SK-N-SH (cell line): Measurements from ENCODE around the gene EIPR1.

Source experiments
- CHD2 ChIP-seq: fragments of 150-350 bp; IDR thresholded peaks from 2 replicates; pipeline ENCODE4 v1.6.1; 2018; ENCODE audit warnings: low read length; ENCODE audit not compliant: partially characterized antibody
- NRF1 ChIP-seq: IDR thresholded peaks from 2 replicates; pipeline ENCODE4 v1.6.1; 2012; ENCODE audit warnings: low read depth, mild to moderate bottlenecking, low read length
- RAD21 ChIP-seq: IDR thresholded peaks from 2 replicates; pipeline ENCODE4 v1.6.1; 2012; ENCODE audit warnings: mild to moderate bottlenecking, low read length
- RFX5 ChIP-seq: IDR thresholded peaks from 2 replicates; pipeline ENCODE4 v1.6.1; 2012; ENCODE audit warnings: mild to moderate bottlenecking, improper control_type of control experiment, low read length
- TEAD4 ChIP-seq: IDR thresholded peaks from 2 replicates; pipeline ENCODE4 v1.4.0; 2012; ENCODE audit warnings: mild to moderate bottlenecking, borderline replicate concordance; ENCODE audit not compliant: insufficient read depth
- TF ChIP-seq, protein P1 (sequence below): fragments of 200-600 bp; sonication (generic); IDR thresholded peaks from 2 replicates; pipeline ENCODE4 v1.6.1; 2017; ENCODE audit warnings: antibody characterized with exemption, mild to moderate bottlenecking, moderate library complexity
- TF ChIP-seq, protein P2 (sequence below): fragments of 150-350 bp; IDR thresholded peaks from 2 replicates; pipeline ENCODE4 v1.6.1; 2017; ENCODE audit warnings: antibody characterized with exemption, low read length, low read depth, borderline replicate concordance

DNA sequence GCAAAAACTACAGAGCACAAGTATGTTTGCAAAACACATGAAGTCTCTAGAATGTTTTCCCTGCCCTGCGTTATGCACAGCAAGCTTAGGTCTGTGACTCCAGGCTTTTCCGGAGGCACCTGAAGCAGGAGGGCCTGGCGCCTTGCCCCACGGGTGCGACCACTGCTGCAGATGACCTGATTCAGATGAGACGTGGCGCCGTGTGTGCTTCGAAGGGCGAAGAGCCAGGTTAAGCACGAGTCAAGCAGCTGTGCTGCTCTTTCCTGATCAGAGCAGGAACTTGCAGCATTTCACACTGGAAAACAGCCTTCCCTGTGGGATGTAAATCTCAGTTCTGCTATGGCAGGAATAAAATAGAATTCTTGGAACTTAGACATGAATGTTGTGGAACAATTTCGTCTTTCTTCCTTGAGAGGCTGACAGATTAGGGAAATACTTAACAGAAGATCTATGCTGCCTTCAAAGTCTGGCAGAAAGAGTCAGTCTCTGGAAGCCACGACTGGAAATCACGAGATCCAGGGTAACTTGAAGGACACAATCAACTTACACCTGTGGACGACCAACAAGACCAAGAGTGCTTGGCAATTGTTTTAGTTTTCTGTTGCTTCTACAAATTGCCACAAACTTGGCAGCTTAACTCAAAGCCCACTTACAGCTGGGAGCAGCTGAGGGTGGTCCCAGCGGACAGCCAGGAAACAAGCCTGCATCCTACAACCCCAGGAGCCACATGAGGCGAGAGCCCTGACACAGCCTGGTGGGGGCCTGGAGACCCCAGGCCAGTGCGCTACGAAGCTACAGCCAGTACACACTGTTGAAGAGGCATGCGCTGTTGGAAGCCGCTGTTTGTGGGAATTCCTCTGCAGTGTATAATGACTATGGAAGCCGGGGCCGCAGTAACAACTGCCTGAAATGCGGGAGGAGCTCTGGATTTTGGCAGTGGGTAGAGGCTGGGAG is 42.9 kb downstream of the EIPR1 start:
- TF ChIP-seq RAD21 (no peak), CHD2 (no peak), RFX5 (no peak), NRF1 (no peak), TEAD4 (no peak)
- TF ChIP-seq, protein P1, sequence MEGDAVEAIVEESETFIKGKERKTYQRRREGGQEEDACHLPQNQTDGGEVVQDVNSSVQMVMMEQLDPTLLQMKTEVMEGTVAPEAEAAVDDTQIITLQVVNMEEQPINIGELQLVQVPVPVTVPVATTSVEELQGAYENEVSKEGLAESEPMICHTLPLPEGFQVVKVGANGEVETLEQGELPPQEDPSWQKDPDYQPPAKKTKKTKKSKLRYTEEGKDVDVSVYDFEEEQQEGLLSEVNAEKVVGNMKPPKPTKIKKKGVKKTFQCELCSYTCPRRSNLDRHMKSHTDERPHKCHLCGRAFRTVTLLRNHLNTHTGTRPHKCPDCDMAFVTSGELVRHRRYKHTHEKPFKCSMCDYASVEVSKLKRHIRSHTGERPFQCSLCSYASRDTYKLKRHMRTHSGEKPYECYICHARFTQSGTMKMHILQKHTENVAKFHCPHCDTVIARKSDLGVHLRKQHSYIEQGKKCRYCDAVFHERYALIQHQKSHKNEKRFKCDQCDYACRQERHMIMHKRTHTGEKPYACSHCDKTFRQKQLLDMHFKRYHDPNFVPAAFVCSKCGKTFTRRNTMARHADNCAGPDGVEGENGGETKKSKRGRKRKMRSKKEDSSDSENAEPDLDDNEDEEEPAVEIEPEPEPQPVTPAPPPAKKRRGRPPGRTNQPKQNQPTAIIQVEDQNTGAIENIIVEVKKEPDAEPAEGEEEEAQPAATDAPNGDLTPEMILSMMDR: no peak
- TF ChIP-seq, protein P2, sequence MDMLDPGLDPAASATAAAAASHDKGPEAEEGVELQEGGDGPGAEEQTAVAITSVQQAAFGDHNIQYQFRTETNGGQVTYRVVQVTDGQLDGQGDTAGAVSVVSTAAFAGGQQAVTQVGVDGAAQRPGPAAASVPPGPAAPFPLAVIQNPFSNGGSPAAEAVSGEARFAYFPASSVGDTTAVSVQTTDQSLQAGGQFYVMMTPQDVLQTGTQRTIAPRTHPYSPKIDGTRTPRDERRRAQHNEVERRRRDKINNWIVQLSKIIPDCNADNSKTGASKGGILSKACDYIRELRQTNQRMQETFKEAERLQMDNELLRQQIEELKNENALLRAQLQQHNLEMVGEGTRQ: no peak
